GM19452 (cell line): ENCODE data around the gene ABI1.

ENCODE experiments used
- ATAC-seq: cut with Tn5 transposase; IDR thresholded peaks from one replicate; pipeline ENCODE4 v1.9.1; 2021; ENCODE audit not compliant: unreplicated experiment

Gene ABI1

DNA sequence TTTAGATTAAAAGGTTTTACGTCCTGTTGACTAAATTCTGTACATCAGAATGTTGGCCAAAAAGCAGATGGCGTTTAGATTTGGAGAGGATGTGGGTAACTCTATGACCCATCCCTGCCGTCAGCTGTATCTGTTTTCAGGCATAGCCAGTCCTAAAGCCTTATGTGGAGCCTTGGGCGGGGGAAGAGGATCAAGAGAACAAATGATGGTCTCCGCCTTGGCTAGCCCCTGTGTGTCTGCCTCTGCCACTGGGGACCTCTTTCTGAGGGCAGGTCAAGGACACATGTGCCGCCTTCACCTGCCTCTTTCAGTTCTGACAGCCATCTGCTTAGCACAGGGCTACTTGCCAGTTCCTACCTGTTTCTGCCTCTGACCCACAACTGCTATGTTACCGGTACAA is 139.2 kb downstream of the ABI1 start:
- no peak for ATAC-seq

DNA sequence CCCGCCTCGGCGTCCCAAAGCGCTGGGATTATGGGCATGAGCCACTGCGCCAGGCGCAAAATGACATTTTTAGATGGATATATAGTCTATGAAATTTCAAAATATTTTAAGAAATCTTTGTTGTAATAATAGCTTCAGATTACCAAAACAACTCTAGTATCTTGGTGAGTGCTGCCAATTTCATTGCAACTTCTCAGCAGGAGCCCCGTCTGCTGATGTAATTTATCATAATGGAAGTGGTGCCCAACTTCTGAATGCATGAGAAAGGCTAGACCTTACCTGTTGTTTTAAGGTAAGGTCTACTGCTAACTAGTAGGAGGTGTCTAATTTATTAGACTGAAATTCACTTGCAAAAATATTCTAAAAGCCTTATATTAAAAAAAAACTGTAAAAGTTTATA is 143.3 kb downstream of the ABI1 start:
- ATAC-seq: no peak

DNA sequence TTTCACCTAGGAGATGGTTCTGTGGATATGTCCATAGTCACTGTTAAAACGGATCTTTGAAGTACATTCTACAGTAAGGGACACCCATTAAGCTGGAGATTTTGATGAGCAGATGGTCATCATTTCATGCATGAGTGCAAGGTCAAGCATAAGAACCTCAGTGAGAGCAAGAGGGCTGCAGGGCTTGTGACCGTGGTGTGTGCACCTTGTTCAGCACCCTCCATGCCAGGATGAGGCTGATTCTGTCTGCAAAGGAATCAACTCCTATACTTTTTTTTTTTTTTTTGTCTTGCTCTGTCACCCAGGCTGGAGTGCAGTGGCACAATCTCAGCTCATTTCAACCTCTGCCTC is 145.6 kb downstream of the ABI1 start:
- ATAC-seq: no peak

DNA sequence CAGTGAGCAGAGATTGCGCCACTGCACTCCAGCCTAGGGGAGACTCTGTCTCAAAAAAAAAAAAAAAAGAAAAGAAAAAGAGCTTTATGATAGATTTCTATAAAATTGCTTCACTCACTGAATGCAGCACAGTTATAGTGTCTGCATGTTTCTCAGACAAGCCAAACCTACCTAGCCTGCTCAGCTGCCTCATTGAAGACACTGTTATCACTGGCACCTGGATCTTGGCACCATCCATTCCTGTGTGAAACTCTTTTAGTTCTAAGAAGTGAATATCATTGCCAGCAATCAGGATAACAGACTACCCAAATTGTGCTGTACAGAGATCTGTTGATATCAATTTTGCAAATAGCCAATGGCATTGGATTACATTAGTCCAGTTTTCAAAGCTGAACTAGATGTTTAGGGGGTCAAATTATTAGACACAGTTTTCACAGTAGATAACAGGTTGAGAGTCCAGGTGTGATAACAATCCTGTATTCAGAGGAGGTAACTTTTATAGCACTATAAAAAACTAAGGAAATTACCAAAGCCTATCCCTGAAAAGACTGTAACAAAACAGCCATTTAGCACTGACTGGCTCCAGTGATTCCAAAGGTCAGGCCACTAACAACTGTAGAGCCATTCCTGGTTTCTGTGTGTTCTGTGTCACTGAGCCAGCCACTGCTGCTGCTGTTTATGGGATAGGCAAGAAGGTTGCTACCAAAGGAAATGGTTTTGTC is 146.2 kb downstream of the ABI1 start:
- no peak for ATAC-seq

DNA sequence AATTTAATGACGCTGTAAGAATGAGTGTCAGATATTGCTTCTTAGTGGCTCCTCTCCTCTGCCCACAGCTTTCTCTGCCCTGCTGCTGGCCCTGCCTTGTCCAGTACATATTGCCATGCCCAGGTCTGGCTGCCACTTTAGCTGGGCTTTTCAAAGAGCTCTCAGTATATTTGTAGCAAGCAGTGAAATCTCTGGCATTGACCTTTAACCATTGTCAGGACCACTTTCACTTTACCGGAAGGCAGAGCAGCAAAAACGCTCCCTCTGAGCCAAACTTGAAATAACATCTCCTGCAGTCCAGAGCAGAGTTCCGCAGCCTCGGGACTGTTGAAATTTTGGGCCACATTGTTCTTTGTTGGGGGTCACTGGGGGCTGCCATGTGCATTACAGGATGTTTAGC is 149.4 kb downstream of the ABI1 start:
- ATAC-seq: no peak

DNA sequence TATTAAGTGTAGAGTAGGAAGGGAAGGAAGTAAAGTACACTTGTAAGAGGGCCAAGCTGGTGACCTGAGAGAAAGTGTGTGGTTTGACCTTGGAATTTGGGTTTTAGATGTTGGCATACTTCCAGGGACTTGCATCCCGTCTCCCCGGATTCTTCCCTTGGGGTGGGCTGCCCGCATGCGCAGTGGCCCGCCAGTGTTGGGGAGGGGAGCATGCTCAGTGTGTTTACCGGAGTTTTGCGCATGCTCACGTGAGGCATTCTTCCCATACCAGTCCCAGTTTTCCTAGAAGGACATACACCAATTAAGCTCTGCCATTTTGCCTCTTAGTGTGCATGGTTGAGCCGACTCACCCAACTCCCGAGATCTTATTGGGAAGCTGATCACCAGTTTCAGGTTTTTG is 153.8 kb downstream of the ABI1 start:
- ATAC-seq: no peak

DNA sequence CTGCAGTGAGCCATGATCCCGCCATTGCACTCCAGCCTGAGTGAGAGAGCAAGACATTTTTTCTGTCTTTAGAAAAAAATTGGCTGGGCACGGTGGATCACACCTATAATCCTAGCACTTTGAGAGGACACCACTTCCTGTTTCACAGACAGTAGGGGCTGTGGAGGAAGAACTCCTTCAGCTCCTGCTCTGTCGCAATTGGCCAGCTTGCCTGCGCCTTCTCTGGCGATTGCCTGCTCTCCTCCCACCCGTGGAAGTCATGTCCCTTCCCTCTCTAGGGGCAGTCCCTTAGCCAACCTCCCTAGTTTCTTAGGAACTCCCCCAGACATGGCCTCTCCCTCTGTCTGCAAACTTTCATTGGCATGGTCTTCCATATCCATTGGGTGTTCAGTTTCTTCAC is 154.6 kb downstream of the ABI1 start:
- ATAC-seq: no peak

DNA sequence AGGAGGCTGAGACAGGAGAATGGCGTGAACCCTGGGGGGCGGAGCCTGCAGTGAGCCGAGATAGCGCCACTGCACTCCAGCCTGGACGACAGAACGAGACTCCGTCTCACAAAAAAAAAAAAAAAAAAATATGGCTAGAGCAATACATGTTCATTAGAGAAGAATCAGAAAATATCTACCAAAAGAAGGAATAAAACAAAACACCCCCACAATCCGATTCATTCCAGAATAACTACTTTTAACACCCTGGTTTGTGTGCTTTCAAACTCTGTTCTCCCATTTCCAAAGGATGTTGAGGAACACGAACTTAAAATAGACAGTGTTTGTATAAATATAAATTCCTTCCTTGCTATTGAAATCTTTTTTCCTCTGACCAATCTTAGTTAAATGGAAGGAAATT is 156.8 kb downstream of the ABI1 start:
- ATAC-seq: no peak

DNA sequence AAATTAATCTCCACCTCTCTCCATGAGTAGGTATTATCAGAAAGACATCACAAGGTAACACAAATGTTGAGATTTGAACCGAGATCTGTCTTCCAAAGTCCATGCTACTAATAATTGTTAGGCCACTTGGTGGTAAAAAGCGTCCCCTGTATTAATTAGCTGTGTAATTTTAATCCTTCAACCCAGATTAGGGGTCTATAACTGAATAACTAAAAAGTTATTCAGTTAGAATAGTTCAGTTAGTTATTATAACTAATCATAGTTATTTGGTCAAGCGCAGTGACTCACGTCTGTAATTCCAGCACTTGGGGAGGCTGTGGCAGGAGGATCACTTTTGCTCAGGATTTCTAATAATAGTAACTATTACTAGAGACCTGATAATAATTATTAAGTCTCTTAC is 157.7 kb downstream of the ABI1 start:
- ATAC-seq: no peak

DNA sequence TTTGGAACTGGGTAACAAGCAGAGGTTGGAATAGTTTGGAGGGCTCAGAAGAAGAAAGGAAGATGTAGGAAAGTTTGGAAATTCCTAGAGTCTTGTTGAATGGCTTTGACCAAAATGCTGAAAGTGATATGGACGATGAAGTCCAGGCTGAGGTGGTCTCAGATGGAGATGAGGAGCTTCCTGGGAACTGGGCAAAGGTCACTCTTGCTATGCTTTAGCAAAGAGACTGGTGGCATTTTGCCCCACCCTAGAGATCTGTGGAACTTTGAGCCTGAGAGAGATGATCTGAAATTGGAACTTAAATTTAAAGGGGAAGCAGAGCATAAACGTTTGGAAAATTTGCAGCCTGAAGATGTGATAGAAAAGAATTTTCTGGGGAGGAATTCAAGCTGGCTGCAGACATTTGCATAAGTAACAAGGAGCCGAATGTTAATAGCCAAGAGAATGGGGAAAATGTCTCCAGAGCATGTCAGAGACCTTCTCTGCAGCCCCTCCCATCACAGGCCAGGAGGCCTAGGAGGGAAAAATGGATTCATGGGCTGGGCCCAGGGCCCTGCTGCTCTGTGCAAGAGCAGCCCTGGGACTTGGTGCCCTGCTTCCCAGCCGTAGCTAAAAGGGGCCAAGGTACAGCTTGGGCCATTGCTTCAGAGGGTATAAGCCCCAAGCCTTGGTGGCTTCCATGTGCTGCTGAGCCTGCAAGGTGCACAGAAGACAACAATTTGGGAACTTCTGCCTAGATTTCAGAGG is 159.7 kb downstream of the ABI1 start:
- ATAC-seq: no peak

DNA sequence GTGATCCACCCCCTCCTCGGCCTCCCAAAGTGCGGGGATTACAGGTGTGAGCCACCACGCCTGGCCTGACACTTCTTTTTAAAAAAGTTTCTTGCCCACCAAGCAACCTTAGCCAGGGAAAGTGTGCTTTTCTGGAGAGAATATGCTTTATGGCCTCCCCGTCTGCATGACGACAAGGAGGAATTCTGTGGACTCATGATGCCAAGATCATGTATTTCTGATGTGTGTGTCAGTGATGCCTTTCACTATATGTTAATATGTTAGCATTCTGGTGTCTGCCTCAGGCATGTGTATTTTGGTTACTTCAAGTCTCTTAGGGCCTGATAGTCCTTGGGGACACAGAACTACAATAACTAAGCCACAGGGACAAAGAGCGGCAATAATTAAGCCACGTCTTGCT is 161.1 kb downstream of the ABI1 start:
- no peak for ATAC-seq

DNA sequence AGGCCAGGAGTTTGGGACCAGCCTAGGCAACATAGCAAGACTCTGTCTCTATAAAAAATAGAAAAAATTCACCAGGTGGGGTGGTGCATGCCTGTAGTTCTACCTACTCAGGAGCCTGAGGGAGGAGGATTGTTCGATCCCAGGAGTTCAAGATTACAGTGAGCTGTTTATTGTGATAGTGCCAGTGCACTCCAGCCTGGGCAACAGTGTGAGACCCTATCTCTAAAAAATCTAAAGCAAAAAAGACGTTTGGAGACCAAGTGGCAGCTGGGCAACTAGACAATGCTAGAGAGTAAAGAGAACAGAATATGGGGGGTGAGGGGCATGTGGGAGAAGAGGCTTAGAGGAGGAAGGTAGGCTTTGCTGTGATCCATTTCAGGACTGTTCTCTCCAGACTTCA is 161.8 kb downstream of the ABI1 start:
- no peak for ATAC-seq

DNA sequence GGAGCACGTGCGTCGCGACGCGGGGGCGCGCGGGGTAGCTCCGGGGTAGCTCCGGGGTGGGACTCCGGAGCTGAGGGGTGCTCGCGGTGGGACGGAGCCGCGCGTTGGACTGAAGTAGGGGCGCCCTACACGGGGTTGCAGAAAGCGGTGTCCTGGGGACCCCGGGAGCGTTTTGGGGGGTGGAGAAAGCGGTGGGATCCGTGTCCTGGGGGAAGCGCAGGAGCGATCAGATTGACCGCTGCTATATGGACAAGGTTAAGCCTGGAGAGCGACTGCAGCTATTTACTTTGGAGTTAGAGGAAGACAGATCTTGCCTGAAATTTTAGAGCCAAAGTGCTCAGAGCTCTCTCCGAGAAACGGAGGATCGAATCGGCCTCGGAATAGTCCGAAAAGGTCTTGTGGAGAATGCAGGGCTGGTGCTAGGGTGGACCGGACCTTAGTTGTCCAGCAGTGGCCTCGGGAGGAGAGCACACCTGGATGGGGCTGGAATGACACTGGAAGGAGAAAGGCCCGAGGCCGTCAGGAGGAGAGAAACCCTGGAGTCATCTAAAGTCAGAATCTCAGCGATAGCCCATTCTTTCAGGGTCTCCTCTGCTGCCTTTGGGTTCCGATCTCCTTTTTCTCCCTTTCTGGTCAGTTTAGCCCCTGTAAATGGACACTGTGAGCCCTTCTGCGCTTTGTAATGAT is 162.7 kb downstream of the ABI1 start:
- ATAC-seq: no peak

DNA sequence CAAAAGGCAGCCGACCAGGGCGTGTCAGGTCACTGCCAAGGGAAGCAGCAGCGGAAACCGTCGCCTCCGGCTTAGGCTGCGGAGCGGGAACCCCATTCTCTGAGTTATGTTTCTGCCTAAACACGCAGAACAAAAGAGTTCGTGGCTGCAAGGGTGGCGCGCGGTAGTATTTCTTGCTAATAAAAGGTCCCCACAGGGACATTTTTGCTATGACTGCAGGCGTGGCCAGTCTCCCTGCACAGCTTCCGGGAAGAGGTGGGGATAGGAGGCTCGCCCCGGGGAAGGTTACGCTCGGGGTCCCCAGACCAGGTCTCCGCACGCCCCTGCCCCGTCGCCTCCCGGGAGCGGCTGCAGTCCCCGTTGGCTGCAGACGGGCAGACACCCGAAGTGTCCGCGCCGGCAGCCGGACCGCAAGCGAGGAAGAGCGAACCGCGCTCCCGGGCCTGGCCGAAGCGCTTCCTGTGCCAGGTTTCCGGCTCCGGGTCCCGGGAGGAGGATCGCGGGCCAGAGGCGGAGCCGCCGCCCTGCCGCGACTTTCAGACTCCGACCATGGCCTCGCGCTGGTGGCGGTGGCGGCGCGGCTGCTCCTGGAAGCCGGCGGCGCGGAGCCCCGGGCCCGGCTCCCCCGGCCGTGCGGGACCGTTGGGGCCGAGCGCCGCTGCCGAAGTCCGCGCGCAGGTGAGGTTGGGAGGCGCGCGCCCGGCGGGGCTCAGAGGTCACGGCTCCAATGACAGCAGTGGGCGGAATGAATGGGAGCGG is 163.4 kb downstream of the ABI1 start, which contains the start of gene PDSS1:
TSS of gene PDSS1 (plus strand) at position 539 of the 759 bp plus-strand sequence. CDS start at position 550, 11 bp downstream.
- ATAC-seq: peak; percentile 79

DNA sequence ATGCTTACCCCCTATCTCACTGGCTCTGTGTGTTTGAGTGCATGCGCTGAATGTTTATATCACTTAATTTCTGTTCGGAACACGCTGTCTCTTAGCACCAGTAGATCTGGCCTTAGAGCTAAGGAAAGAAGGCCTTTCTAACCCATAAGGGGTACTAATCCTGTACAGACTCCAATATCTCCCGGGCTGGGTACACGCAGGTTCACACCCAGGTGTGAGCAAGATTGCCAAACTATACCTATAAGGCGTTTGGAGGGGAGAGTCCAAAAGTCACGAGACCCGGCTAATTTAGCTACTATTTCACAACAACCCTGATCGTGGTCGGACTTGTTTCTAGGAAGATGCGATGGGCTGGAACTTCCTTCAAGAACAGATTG is 164.0 kb downstream of the ABI1 start:
- no peak for ATAC-seq
